IMR-90 (cell line): ENCODE results near the gene IFI27L1. TPM values are rescaled to one million over a fixed set of nuclear protein-coding genes. Genes with fewer than 3 reads are reported as not detected.
A peak's percentile ranks its signal among the peaks of the same experiment; 100 is the strongest.

Experiments used
- ATAC-seq: fragments of 200-7000 bp; cut with Tn5 transposase; 2 replicates; pipeline ENCODE4 v1.9.1; 2020; ENCODE audit warnings: low read depth, mild to moderate bottlenecking, moderate library complexity
- BruUV-seq: library from RNA; stranded (reverse); fragments of 400-500 nt; replicated peaks from 2 replicates; lab custom pipeline; 2021; lab: Mats Ljungman, UMichigan
- CTCF ChIA-PET: fragments of 300-600 bp; formaldehyde crosslinking; extraction: SDS; loops from one replicate; lab custom pipeline; 2021; ENCODE audit warnings: antibody characterized with exemption; lab: Yijun Ruan, JAX
- POLR2A ChIA-PET: fragments of 300-600 bp; sonication (Branson Sonifier 250); formaldehyde crosslinking; loops from one replicate; lab custom pipeline; 2022; ENCODE audit warnings: antibody characterized with exemption; ENCODE audit not compliant: unreplicated experiment; lab: Charles Lee
- DNase-seq: peaks from one replicate; pipeline ENCODE4 v3.0.0; 2013
- H2AFZ ChIP-seq: replicated peaks from 2 replicates; pipeline ENCODE3; 2013; ENCODE audit warnings: low read length, mild to moderate bottlenecking; ENCODE audit not compliant: poor library complexity
- H2AK5ac ChIP-seq: 2 replicates; pipeline ENCODE4 v1.6.1; 2013; ENCODE audit warnings: low read depth, low read length, inconsistent platforms
- H2AK9ac ChIP-seq: replicated peaks from 2 replicates; pipeline ENCODE3; 2013; ENCODE audit warnings: mild to moderate bottlenecking, low read depth, low read length, moderate library complexity; ENCODE audit not compliant: poor library complexity
- H2BK120ac ChIP-seq: 2 replicates; pipeline ENCODE4 v1.6.1; 2013; ENCODE audit warnings: low read depth, low read length, inconsistent platforms
- H2BK15ac ChIP-seq: 3 replicates; pipeline ENCODE4 v1.6.1; 2013; ENCODE audit warnings: low read depth, low read length, inconsistent platforms
- H2BK20ac ChIP-seq: 2 replicates; pipeline ENCODE4 v1.6.1; 2013; ENCODE audit warnings: low read depth, mild to moderate bottlenecking, inconsistent platforms, low read length, moderate library complexity
- H2BK5ac ChIP-seq: 2 replicates; pipeline ENCODE4 v1.6.1; 2013; ENCODE audit warnings: mild to moderate bottlenecking, low read depth, low read length, inconsistent platforms; ENCODE audit not compliant: poor library complexity, severe bottlenecking
- H3K14ac ChIP-seq: replicated peaks from 2 replicates; pipeline ENCODE4 v1.6.1; 2013; ENCODE audit warnings: low read depth, low read length, inconsistent platforms
- H3K18ac ChIP-seq: 2 replicates; pipeline ENCODE4 v1.6.1; 2013; ENCODE audit warnings: low read depth, low read length, control low read depth
- H3K23ac ChIP-seq: 2 replicates; pipeline ENCODE4 v1.6.1; 2013; ENCODE audit warnings: low read depth, low read length, inconsistent platforms
- H3K27ac ChIP-seq: 2 replicates; pipeline ENCODE4 v1.5.1; 2013; ENCODE audit warnings: mild to moderate bottlenecking, control low read depth, low read length; ENCODE audit not compliant: insufficient read depth
- H3K27me3 ChIP-seq: 2 replicates; pipeline ENCODE4 v1.6.1; 2013; ENCODE audit warnings: low read length; ENCODE audit not compliant: control insufficient read depth, insufficient read depth
- H3K36me3 ChIP-seq: 2 replicates; pipeline ENCODE4 v1.6.1; 2013; ENCODE audit warnings: low read length, mixed read lengths; ENCODE audit not compliant: control insufficient read depth, insufficient read depth
- H3K4ac ChIP-seq: 2 replicates; pipeline ENCODE4 v1.6.1; 2013; ENCODE audit warnings: low read depth, low read length, inconsistent platforms
- H3K4me1 ChIP-seq: 2 replicates; pipeline ENCODE4 v1.6.1; 2013; ENCODE audit warnings: low read length, mixed read lengths; ENCODE audit not compliant: control insufficient read depth, insufficient read depth
- H3K4me2 ChIP-seq: 2 replicates; pipeline ENCODE4 v1.6.1; 2013; ENCODE audit warnings: low read depth, mild to moderate bottlenecking, control low read depth, low read length, moderate library complexity
- H3K4me3 ChIP-seq: 2 replicates; pipeline ENCODE4 v1.5.1; 2013; ENCODE audit warnings: low read depth, mild to moderate bottlenecking, control low read depth, low read length, moderate library complexity; ENCODE audit not compliant: insufficient read depth
- H3K56ac ChIP-seq: 2 replicates; pipeline ENCODE4 v1.6.1; 2013; ENCODE audit warnings: low read length, inconsistent platforms; ENCODE audit not compliant: insufficient read depth; ENCODE audit errors: extremely low read depth
- H3K79me1 ChIP-seq, 2 experiments: 2 replicates each; pipeline ENCODE4 v1.6.1; 2013; ENCODE audit warnings: low read length in 2 of 2, inconsistent platforms in 1 of 2, low read depth in 1 of 2
- H3K9ac ChIP-seq: 2 replicates; pipeline ENCODE4 v1.6.1; 2013; ENCODE audit warnings: low read depth, low read length, control low read depth
- H3K9me1 ChIP-seq: 2 replicates; pipeline ENCODE4 v1.6.1; 2013; ENCODE audit warnings: low read length, inconsistent platforms; ENCODE audit not compliant: insufficient read depth
- H3K9me3 ChIP-seq: 2 replicates; pipeline ENCODE4 v1.6.1; 2013; ENCODE audit warnings: low read length; ENCODE audit not compliant: control insufficient read depth, insufficient read depth
- H4K20me1 ChIP-seq: 2 replicates; pipeline ENCODE4 v1.6.1; 2013; ENCODE audit warnings: low read length, inconsistent platforms; ENCODE audit not compliant: insufficient read depth
- H4K5ac ChIP-seq: 2 replicates; pipeline ENCODE4 v1.6.1; 2013; ENCODE audit warnings: mild to moderate bottlenecking, low read depth, low read length, control low read depth
- H4K8ac ChIP-seq, 2 experiments: 2 replicates each; pipeline ENCODE4 v1.6.1; 2013; ENCODE audit warnings: low read depth in 2 of 2, low read length in 2 of 2, control low read depth in 1 of 2, inconsistent platforms in 1 of 2
- H4K91ac ChIP-seq: 2 replicates; pipeline ENCODE4 v1.6.1; 2013; ENCODE audit warnings: low read depth, low read length, inconsistent platforms; ENCODE audit not compliant: insufficient read depth
- BHLHE40 ChIP-seq: fragments of 150-350 bp; IDR thresholded peaks from 2 replicates; pipeline ENCODE4 v1.6.1; 2016; ENCODE audit warnings: mild to moderate bottlenecking, low read depth, low read length
- CEBPB ChIP-seq: IDR thresholded peaks from 2 replicates; pipeline ENCODE4 v1.6.1; 2012; ENCODE audit warnings: low read depth, low read length, improper control_type of control experiment
- CHD1 ChIP-seq: IDR thresholded peaks from 2 replicates; pipeline ENCODE4 v1.6.1; 2012; ENCODE audit warnings: low read depth, low read length, improper control_type of control experiment
- FOS ChIP-seq: fragments of 150-350 bp; IDR thresholded peaks from 2 replicates; pipeline ENCODE4 v1.6.1; 2016; ENCODE audit warnings: low read depth, low read length
- MAFK ChIP-seq: IDR thresholded peaks from 2 replicates; pipeline ENCODE4 v1.6.1; 2012; ENCODE audit warnings: low read depth, low read length, improper control_type of control experiment
- MAZ ChIP-seq: IDR thresholded peaks from 2 replicates; pipeline ENCODE4 v1.6.1; 2012; ENCODE audit warnings: low read depth, mild to moderate bottlenecking, low read length, improper control_type of control experiment, moderate library complexity, borderline replicate concordance
- MXI1 ChIP-seq: IDR thresholded peaks from 2 replicates; pipeline ENCODE4 v1.6.1; 2012; ENCODE audit warnings: low read depth, mild to moderate bottlenecking, low read length, moderate library complexity, borderline replicate concordance
- NFE2L2 ChIP-seq: fragments of 150-350 bp; IDR thresholded peaks from 2 replicates; pipeline ENCODE4 v1.6.1; 2016; ENCODE audit warnings: low read depth, mild to moderate bottlenecking, low read length
- POLR2A ChIP-seq: IDR thresholded peaks from 2 replicates; pipeline ENCODE4 v1.6.1; 2012; ENCODE audit warnings: mild to moderate bottlenecking, low read depth, low read length
- RAD21 ChIP-seq: IDR thresholded peaks from 2 replicates; pipeline ENCODE4 v1.6.1; 2012; ENCODE audit warnings: low read length, improper control_type of control experiment
- RCOR1 ChIP-seq: IDR thresholded peaks from 2 replicates; pipeline ENCODE4 v1.6.1; 2012; ENCODE audit warnings: mild to moderate bottlenecking, low read length, improper control_type of control experiment; ENCODE audit not compliant: insufficient replicate concordance
- RFX5 ChIP-seq: IDR thresholded peaks from 2 replicates; pipeline ENCODE4 v1.8.0; 2012; ENCODE audit warnings: low read depth, mild to moderate bottlenecking, low read length, moderate library complexity
- SMC3 ChIP-seq: fragments of 150-350 bp; IDR thresholded peaks from 2 replicates; pipeline ENCODE4 v1.6.1; 2016; ENCODE audit warnings: low read depth, mild to moderate bottlenecking, antibody characterized with exemption, low read length, moderate library complexity
- WGBS, 2 experiments: methylation state at CpG; one replicate each; pipeline versions ENCODE4 v1.1.5 to v1.1.7; 2013; ENCODE audit warnings: missing lambda C conversion rate in 2 of 2; ENCODE audit not compliant: insufficient read length in 1 of 2; ENCODE audit errors: extremely low coverage in 2 of 2; 5-methylcytosine and 5-hydroxymethylcytosine counted together
- dilution Hi-C: fragments of 300-500 bp; cut with HindIII; formaldehyde crosslinking; loops from one replicate; pipeline ENCODE4 v1.14.3; 2018; ENCODE audit warnings: low sequenced_read_pairs; ENCODE audit not compliant: unreplicated experiment
- in situ Hi-C: fragments of 300-500 bp; cut with MboI; formaldehyde crosslinking; loops from 3 replicates; pipeline ENCODE4 v1.14.3; 2019; ENCODE audit warnings: low sequenced_read_pairs, inconsistent platforms, mixed read lengths
- intact Hi-C: fragments of 100-400 bp; cut with micrococcal nuclease; formaldehyde crosslinking; loops from 2 replicates; pipeline ENCODE4 v1.10.0; 2022
- polyA plus RNA-seq, 3 experiments: library from polyadenylated mRNA; depleted of rRNA; stranded (reverse); fragments of >200 nt; gene quantifications; 2 replicates each; pipeline ENCODE4 v1.2.3, GENCODE V29; 2012; ENCODE audit warnings: low replicate concordance in 1 of 3
- total RNA-seq: library from RNA; depleted of rRNA; stranded (reverse); fragments of >200 nt; gene quantifications from 2 replicates; pipeline ENCODE4 v1.2.3, GENCODE V29; 2012
- TF ChIP-seq, protein P1 (sequence below): fragments of 150-350 bp; IDR thresholded peaks from 2 replicates; pipeline ENCODE4 v1.6.1; 2017; ENCODE audit warnings: mild to moderate bottlenecking, antibody characterized with exemption, low read length, low read depth
- TF ChIP-seq, protein P2 (sequence below): fragments of 150-350 bp; IDR thresholded peaks from 2 replicates; pipeline ENCODE4 v1.6.1; 2016; ENCODE audit warnings: low read depth, mild to moderate bottlenecking, low read length, moderate library complexity, borderline replicate concordance
- TF ChIP-seq, protein P3 (sequence below): conservative IDR thresholded peaks from 2 replicates; pipeline ENCODE4 v1.5.1; 2012; ENCODE audit warnings: mild to moderate bottlenecking, low read depth, low read length, improper control_type of control experiment

The IFI27L1 gene
- total and polyA plus RNA-seq, 2 of the 4 experiments (the other 2 are of a cell fraction) = 13.3 to 24.3 TPM

GRCh38 chr14:94126419-94126677, 45.2 kb downstream of the IFI27L1 start:
- Histone ChIP-seq H3K14ac (no peak overlapping the region), H4K5ac (no peak overlapping the region), H3K4me2 (no peak overlapping the region), H3K9ac (no peak overlapping the region), H3K27ac (no peak overlapping the region), H3K18ac (no peak overlapping the region), H3K79me1 (peaks cover 0 to 14% of the 10 kb centered on the region in 2 experiments; a peak in 1 of 4 replicates), H3K56ac (no peak overlapping the region), H3K4me3 (no peak overlapping the region), H3K4ac (no peak overlapping the region), H2BK120ac (no peak overlapping the region), H2AFZ (no peak overlapping the region), H4K8ac (no peak overlapping the region), H3K9me3 (no peaks in the 10 kb centered on the region), H3K23ac (no peak overlapping the region), H3K27me3 (no peaks in the 10 kb centered on the region), H3K36me3 (peaks cover 12% of the 10 kb centered on the region), H2AK5ac (no peak overlapping the region), H2BK20ac (no peak overlapping the region), H3K9me1 (peaks cover 10% of the 10 kb centered on the region; the same call in 1 of the 2 replicates), H3K4me1 (peaks cover 13% of the 10 kb centered on the region), H2BK5ac (no peak overlapping the region), H2BK15ac (no peak overlapping the region), H4K91ac (no peak overlapping the region), H4K20me1 (no peaks in the 10 kb centered on the region), H2AK9ac (peak overlapping the region; percentile 57)
- ChIA-PET CTCF (interaction anchor here (0.6 kb wide), 1 partner anchor 75 kb away, joined by 3 read pairs; no protein-coding TSS in a partner anchor), POLR2A (no interaction called here)
- WGBS, 2 experiments = no CpG with 5 or more reads among the region's 1 CpG
- in situ Hi-C loops (no loop called here), dilution Hi-C loops (no loop called here), intact Hi-C loops (no loop called here)
- TF ChIP-seq, protein P1, sequence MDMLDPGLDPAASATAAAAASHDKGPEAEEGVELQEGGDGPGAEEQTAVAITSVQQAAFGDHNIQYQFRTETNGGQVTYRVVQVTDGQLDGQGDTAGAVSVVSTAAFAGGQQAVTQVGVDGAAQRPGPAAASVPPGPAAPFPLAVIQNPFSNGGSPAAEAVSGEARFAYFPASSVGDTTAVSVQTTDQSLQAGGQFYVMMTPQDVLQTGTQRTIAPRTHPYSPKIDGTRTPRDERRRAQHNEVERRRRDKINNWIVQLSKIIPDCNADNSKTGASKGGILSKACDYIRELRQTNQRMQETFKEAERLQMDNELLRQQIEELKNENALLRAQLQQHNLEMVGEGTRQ = no peak
- TF ChIP-seq CEBPB (no peak), FOS (no peak), RCOR1 (no peak), SMC3 (no peak), MAZ (no peak), CHD1 (no peak), RAD21 (no peak), MAFK (no peak), MXI1 (no peak), RFX5 (no peak), NFE2L2 (no peak), POLR2A (no peak), BHLHE40 (no peak)
- TF ChIP-seq, protein P2, sequence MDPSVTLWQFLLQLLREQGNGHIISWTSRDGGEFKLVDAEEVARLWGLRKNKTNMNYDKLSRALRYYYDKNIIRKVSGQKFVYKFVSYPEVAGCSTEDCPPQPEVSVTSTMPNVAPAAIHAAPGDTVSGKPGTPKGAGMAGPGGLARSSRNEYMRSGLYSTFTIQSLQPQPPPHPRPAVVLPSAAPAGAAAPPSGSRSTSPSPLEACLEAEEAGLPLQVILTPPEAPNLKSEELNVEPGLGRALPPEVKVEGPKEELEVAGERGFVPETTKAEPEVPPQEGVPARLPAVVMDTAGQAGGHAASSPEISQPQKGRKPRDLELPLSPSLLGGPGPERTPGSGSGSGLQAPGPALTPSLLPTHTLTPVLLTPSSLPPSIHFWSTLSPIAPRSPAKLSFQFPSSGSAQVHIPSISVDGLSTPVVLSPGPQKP = no peak
- TF ChIP-seq, protein P3, sequence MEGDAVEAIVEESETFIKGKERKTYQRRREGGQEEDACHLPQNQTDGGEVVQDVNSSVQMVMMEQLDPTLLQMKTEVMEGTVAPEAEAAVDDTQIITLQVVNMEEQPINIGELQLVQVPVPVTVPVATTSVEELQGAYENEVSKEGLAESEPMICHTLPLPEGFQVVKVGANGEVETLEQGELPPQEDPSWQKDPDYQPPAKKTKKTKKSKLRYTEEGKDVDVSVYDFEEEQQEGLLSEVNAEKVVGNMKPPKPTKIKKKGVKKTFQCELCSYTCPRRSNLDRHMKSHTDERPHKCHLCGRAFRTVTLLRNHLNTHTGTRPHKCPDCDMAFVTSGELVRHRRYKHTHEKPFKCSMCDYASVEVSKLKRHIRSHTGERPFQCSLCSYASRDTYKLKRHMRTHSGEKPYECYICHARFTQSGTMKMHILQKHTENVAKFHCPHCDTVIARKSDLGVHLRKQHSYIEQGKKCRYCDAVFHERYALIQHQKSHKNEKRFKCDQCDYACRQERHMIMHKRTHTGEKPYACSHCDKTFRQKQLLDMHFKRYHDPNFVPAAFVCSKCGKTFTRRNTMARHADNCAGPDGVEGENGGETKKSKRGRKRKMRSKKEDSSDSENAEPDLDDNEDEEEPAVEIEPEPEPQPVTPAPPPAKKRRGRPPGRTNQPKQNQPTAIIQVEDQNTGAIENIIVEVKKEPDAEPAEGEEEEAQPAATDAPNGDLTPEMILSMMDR = no peak
- no peak for DNase-seq
- ATAC-seq = no peak
- no TSS peak for BruUV-seq
